HAP-1 (cell line): ENCODE measurements around the gene GNG7.
A peak's percentile ranks its signal among the peaks of the same experiment; 100 is the strongest.

Experiments
- DNase-seq, 2 experiments: peaks; one replicate each; pipeline ENCODE4 v3.0.0-alpha.2; 2016 to 2020; ENCODE audit warnings: low spot score in 2 of 2
- H3K27me3 ChIP-seq: fragments of 250-450 bp; sonication (Bioruptor Pico); 2 replicates; pipeline ENCODE4 v1.5.1; 2020; ENCODE audit warnings: low read depth, mild to moderate bottlenecking, moderate library complexity
- H3K36me3 ChIP-seq: fragments of 250-450 bp; sonication (Bioruptor Pico); replicated peaks from 2 replicates; pipeline ENCODE4 v1.5.1; 2020; ENCODE audit warnings: mild to moderate bottlenecking
- H3K4me1 ChIP-seq: fragments of 250-450 bp; sonication (Bioruptor Pico); 2 replicates; pipeline ENCODE4 v1.5.1; 2020; ENCODE audit warnings: mild to moderate bottlenecking
- H3K4me3 ChIP-seq: fragments of 250-450 bp; sonication (Bioruptor Pico); 2 replicates; pipeline ENCODE4 v1.5.1; 2020; ENCODE audit warnings: mild to moderate bottlenecking, moderate library complexity
- H3K9me3 ChIP-seq: fragments of 250-450 bp; sonication (Bioruptor Pico); 2 replicates; pipeline ENCODE4 v1.5.1; 2020; ENCODE audit warnings: mild to moderate bottlenecking, moderate library complexity
- in situ Hi-C: fragments of 300-500 bp; cut with MboI; formaldehyde crosslinking; loops from 3 replicates; pipeline ENCODE4 v1.14.3; 2020; ENCODE audit warnings: low sequenced_read_pairs, inconsistent platforms, mixed read lengths

The GNG7 gene

GRCh38 chr19:2603334-2603733, 99.2 kb downstream of the GNG7 start:
- Histone ChIP-seq H3K9me3 (no peaks in the 10 kb centered on the region), H3K27me3 (no peaks in the 10 kb centered on the region), H3K4me1 (peaks cover 18% of the 10 kb centered on the region), H3K36me3 (no peaks in the 10 kb centered on the region), H3K4me3 (no peak overlapping the region)
- peak in 1 of 2 experiments; percentile 46 for DNase-seq
- in situ Hi-C loops: no loop called here

GRCh38 chr19:2602391-2603181, 99.9 kb downstream of the GNG7 start:
- in situ Hi-C loops: no loop called here
- H3K4me1 ChIP-seq: peaks cover 18% of the 10 kb centered on the region
- H3K4me3 ChIP-seq: no peak overlapping the region
- H3K27me3 ChIP-seq: no peaks in the 10 kb centered on the region
- DNase-seq: no peak
- H3K9me3 ChIP-seq: no peaks in the 10 kb centered on the region
- H3K36me3 ChIP-seq: no peaks in the 10 kb centered on the region

- H3K36me3 ChIP-seq: no peaks in the 10 kb centered on the region
- no peaks in the 10 kb centered on the region for H3K9me3 ChIP-seq
- H3K4me3 ChIP-seq: no peak overlapping the region
- in situ Hi-C loops: no loop called here
- DNase-seq: no peak
- H3K4me1 ChIP-seq: peaks cover 18% of the 10 kb centered on the region
- no peaks in the 10 kb centered on the region for H3K27me3 ChIP-seq
Measured at GRCh38 chr19:2600914-2601870, 101.3 kb downstream of the GNG7 start.

- no peak for DNase-seq
- Histone ChIP-seq H3K27me3 (peaks cover 2% of the 10 kb centered on the region; the same call in 1 of the 2 replicates), H3K9me3 (no peaks in the 10 kb centered on the region), H3K4me3 (no peak overlapping the region), H3K4me1 (peaks cover 8% of the 10 kb centered on the region), H3K36me3 (no peaks in the 10 kb centered on the region)
- in situ Hi-C loops: no loop called here
Measured at GRCh38 chr19:2594319-2594718, 108.2 kb downstream of the GNG7 start.

GRCh38 chr19:2592824-2593223, 109.7 kb downstream of the GNG7 start:
- DNase-seq: no peak
- Histone ChIP-seq H3K36me3 (no peaks in the 10 kb centered on the region), H3K9me3 (no peaks in the 10 kb centered on the region), H3K4me3 (no peak overlapping the region), H3K4me1 (no peaks in the 10 kb centered on the region), H3K27me3 (peaks cover 2% of the 10 kb centered on the region; the same call in 1 of the 2 replicates)
- in situ Hi-C loops: no loop called here

- Histone ChIP-seq H3K4me3 (no peak overlapping the region), H3K27me3 (peaks cover 2% of the 10 kb centered on the region; the same call in 1 of the 2 replicates), H3K9me3 (no peaks in the 10 kb centered on the region), H3K36me3 (no peaks in the 10 kb centered on the region), H3K4me1 (no peaks in the 10 kb centered on the region)
- DNase-seq: no peak
- in situ Hi-C loops: no loop called here
Measured at GRCh38 chr19:2591537-2592291, 110.8 kb downstream of the GNG7 start.

GRCh38 chr19:2590630-2591399, 111.7 kb downstream of the GNG7 start:
- H3K4me3 ChIP-seq: no peak overlapping the region
- no peaks in the 10 kb centered on the region for H3K4me1 ChIP-seq
- no peaks in the 10 kb centered on the region for H3K36me3 ChIP-seq
- peaks cover 2% of the 10 kb centered on the region; the same call in 1 of the 2 replicates for H3K27me3 ChIP-seq
- no peaks in the 10 kb centered on the region for H3K9me3 ChIP-seq
- no peak for DNase-seq
- in situ Hi-C loops: no loop called here

- H3K4me1 ChIP-seq: no peaks in the 10 kb centered on the region
- no peaks in the 10 kb centered on the region for H3K36me3 ChIP-seq
- H3K9me3 ChIP-seq: no peaks in the 10 kb centered on the region
- in situ Hi-C loops: no loop called here
- no peak overlapping the region for H3K4me3 ChIP-seq
- peaks cover 2% of the 10 kb centered on the region; the same call in 1 of the 2 replicates for H3K27me3 ChIP-seq
- no peak for DNase-seq
Measured at GRCh38 chr19:2589441-2589840, 113.1 kb downstream of the GNG7 start.

GRCh38 chr19:2588081-2588777, 114.3 kb downstream of the GNG7 start:
- Histone ChIP-seq H3K27me3 (peaks cover 2% of the 10 kb centered on the region; the same call in 1 of the 2 replicates), H3K36me3 (no peaks in the 10 kb centered on the region), H3K9me3 (no peaks in the 10 kb centered on the region), H3K4me3 (no peak overlapping the region), H3K4me1 (no peaks in the 10 kb centered on the region)
- in situ Hi-C loops: no loop called here
- DNase-seq: no peak

- no peak for DNase-seq
- in situ Hi-C loops: no loop called here
- Histone ChIP-seq H3K4me1 (no peaks in the 10 kb centered on the region), H3K36me3 (no peaks in the 10 kb centered on the region), H3K9me3 (peaks cover 4% of the 10 kb centered on the region; the same call in 1 of the 2 replicates), H3K27me3 (peaks cover 1% of the 10 kb centered on the region; the same call in 1 of the 2 replicates), H3K4me3 (no peak overlapping the region)
Measured at GRCh38 chr19:2587001-2587719, 115.3 kb downstream of the GNG7 start.

- Histone ChIP-seq H3K4me3 (no peak overlapping the region), H3K4me1 (no peaks in the 10 kb centered on the region), H3K36me3 (no peaks in the 10 kb centered on the region), H3K27me3 (no peaks in the 10 kb centered on the region), H3K9me3 (peaks cover 4% of the 10 kb centered on the region; the same call in 1 of the 2 replicates)
- DNase-seq: no peak
- in situ Hi-C loops: no loop called here
Measured at GRCh38 chr19:2586196-2586595, 116.3 kb downstream of the GNG7 start.

GRCh38 chr19:2584002-2584401, 118.5 kb downstream of the GNG7 start:
- in situ Hi-C loops: no loop called here
- no peaks in the 10 kb centered on the region for H3K36me3 ChIP-seq
- peaks cover 3% of the 10 kb centered on the region for H3K4me1 ChIP-seq
- H3K9me3 ChIP-seq: peaks cover 4% of the 10 kb centered on the region; the same call in 1 of the 2 replicates
- H3K4me3 ChIP-seq: no peak overlapping the region
- no peaks in the 10 kb centered on the region for H3K27me3 ChIP-seq
- DNase-seq: no peak
